Upper lobe of right lung (tissue), 1 donor: ENCODE data around the gene OGFOD1. TPM values are rescaled to one million over a fixed set of nuclear protein-coding genes. Genes with fewer than 3 reads are reported as not detected.

Experiments used
- ATAC-seq: fragments of 200-7000 bp; cut with Tn5 transposase; one replicate; pipeline ENCODE4 v1.9.1; 2020; ENCODE audit warnings: mild to moderate bottlenecking, moderate library complexity
- DNase-seq: peaks from one replicate; pipeline ENCODE4 v3.0.0-alpha.2; 2020
- H3K27ac ChIP-seq: fragments of 200-600 bp; one replicate; pipeline ENCODE4 v1.8.0; 2022
- H3K27me3 ChIP-seq: fragments of 200-600 bp; one replicate; pipeline ENCODE4 v1.8.0; 2022; ENCODE audit warnings: mild to moderate bottlenecking
- H3K36me3 ChIP-seq: fragments of 200-600 bp; one replicate; pipeline ENCODE4 v1.8.0; 2022
- H3K4me1 ChIP-seq: fragments of 200-600 bp; one replicate; pipeline ENCODE4 v1.8.0; 2022
- H3K4me3 ChIP-seq: fragments of 200-600 bp; one replicate; pipeline ENCODE4 v1.8.0; 2022; ENCODE audit warnings: mild to moderate bottlenecking
- H3K9me3 ChIP-seq: fragments of 200-600 bp; one replicate; pipeline ENCODE4 v1.8.0; 2022
- intact Hi-C: fragments of 100-400 bp; cut with DNase I; formaldehyde crosslinking; loops from one replicate; pipeline ENCODE4 v1.11.0; 2022
- total RNA-seq: library from RNA; stranded (reverse); fragmentation: NEBNext Ultra II Directional; extraction: Animal tissue kit (Norgen Biotek cat#: 25700); gene quantifications from one replicate; pipeline ENCODE4 v1.2.1, GENCODE V29; 2021
- TF ChIP-seq, protein P1 (sequence below): fragments of 200-600 bp; IDR thresholded peaks from one replicate; pipeline ENCODE4 v1.8.0; 2022; ENCODE audit warnings: antibody characterized with exemption
- donor health status: DM: no; HTN: yes; CAD: no; lungs with severe emphysema.

The OGFOD1 gene
- total RNA-seq, 1 donor from 2014 or later = 34.4 TPM

DNA sequence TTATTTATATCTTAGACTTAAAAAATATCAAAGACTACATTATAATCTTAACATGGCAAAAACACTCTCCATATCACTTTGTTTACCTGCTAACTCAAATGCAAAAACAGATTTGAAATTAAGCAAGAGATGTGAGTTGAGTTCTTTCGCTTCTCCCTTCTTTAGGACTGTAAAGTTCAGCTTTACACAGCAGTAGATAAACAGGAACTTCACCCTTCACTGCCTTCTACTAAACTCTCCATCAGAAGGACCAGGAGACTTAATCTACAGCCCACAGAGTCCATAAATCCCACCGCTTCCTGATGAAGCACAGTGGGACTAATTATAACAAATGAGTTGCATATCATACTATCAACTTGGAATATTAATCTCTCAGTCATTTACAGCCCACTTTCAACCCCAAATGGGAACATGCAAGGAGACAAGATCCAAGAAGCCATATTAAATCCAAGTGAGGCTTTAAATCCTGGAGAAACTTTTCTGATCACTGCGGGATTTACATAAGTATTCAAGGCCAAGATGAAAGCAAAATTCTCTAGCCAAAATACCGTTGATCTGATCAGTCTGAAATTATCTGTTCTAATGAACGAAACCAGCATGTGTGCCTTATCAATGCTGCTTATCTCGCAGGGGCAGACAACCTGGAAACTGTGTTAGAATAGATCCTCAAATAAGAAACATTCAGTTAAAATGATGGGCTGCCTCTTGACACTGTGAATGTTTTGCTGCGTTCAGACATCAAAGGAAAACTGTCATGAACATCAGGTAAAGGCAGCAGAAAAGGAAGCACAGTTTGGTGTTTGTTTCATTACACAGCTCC, 27.6 kb upstream of the OGFOD1 start:
- H3K4me1 ChIP-seq = peaks cover 19% of the 10 kb centered on the region
- intact Hi-C loops = no loop called here
- DNase-seq (no peak), ATAC-seq (no peak)
- TF ChIP-seq, protein P1, sequence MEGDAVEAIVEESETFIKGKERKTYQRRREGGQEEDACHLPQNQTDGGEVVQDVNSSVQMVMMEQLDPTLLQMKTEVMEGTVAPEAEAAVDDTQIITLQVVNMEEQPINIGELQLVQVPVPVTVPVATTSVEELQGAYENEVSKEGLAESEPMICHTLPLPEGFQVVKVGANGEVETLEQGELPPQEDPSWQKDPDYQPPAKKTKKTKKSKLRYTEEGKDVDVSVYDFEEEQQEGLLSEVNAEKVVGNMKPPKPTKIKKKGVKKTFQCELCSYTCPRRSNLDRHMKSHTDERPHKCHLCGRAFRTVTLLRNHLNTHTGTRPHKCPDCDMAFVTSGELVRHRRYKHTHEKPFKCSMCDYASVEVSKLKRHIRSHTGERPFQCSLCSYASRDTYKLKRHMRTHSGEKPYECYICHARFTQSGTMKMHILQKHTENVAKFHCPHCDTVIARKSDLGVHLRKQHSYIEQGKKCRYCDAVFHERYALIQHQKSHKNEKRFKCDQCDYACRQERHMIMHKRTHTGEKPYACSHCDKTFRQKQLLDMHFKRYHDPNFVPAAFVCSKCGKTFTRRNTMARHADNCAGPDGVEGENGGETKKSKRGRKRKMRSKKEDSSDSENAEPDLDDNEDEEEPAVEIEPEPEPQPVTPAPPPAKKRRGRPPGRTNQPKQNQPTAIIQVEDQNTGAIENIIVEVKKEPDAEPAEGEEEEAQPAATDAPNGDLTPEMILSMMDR = no peak
- no peaks in the 10 kb centered on the region for H3K36me3 ChIP-seq
- H3K27me3 ChIP-seq = no peaks in the 10 kb centered on the region
- peak overlapping the region; percentile 76 for H3K27ac ChIP-seq
- no peaks in the 10 kb centered on the region for H3K9me3 ChIP-seq
- peak overlapping the region; percentile 72 for H3K4me3 ChIP-seq

DNA sequence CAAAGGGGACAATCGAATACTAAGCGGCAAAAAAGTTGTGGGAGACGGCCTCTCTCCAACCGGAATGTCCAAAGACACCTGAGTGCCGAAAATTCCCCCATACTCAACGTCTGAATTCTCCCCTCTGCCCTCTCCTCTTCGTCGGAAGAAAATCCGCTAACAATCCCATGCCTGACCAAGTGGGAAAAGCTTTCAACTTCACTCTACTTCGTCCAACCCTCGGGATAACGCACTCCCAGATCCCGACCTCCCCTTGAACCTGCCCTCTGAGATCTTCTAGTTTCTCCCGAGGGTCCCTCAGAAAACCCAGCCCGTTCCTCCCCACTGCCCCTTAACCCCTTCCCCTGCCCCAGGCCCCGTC, 27.0 kb upstream of the OGFOD1 start:
- Histone ChIP-seq H3K9me3 (no peaks in the 10 kb centered on the region), H3K4me3 (peak overlapping the region; percentile 72), H3K27ac (peak overlapping the region; percentile 76), H3K27me3 (no peaks in the 10 kb centered on the region), H3K4me1 (peaks cover 19% of the 10 kb centered on the region), H3K36me3 (peaks cover under 1% of the 10 kb centered on the region)
- no peak for DNase-seq
- intact Hi-C loops = no loop called here
- TF ChIP-seq, protein P1 = no peak
- ATAC-seq = no peak

DNA sequence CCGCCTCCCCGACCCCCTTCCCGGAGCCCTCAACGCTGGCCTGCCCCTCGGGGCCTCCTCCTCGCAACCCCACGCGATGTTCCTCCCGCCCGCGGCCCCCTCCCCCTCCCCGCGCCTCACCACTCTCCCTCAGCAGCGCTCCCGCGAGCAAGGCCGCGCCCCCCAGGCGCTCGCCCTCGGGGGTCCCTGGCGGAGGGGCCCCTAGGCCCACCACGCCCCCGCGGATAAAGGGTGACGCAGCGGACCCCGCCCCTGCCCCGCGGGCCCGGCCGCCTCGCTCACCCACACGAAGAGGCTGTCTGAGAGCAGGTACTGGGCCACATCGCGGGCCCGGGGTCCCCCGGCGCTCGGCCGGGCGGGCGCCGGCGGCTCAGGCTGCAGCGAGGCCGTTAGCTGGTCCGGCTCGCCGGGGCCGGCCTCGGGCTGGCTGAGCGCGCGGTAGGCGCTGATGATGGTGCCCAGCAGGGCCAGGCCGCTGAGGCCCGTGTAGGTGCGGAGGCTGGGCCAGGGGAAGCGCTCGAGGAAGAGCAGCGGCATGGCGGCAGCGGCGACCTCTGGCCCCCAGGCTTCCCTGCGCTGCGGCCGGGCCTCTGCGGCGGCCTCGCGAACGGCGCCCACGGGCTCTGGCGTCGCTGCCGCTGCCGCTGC, 26.4 kb upstream of the OGFOD1 start:
- Histone ChIP-seq H3K36me3 (peaks cover 4% of the 10 kb centered on the region), H3K4me1 (peaks cover 19% of the 10 kb centered on the region), H3K27me3 (no peaks in the 10 kb centered on the region), H3K4me3 (peak overlapping the region; percentile 72), H3K9me3 (no peaks in the 10 kb centered on the region), H3K27ac (peak overlapping the region; percentile 76)
- TF ChIP-seq, protein P1 = no peak
- ATAC-seq (peak; percentile 60), DNase-seq (peak; percentile 74)
- intact Hi-C loops = no loop called here

DNA sequence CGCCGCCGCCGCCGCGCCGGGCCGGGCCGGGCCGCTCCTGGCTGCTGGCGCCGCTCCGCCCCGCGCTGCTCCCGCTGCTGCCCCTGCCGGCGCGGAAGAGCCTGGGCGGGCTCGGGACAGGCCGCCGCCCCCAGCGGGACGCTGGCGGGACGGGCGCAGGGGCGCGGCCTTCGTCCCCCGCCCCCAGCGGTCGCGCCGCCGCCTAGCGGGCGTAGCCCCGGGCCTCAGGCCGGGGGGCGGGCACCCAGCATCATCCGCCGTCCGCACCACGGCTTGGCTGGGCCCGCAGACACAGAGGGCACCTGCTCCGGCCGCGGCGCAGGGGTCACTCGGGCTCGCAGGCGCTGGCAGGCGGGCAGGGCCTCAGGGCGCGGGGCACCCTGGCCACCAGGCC, 25.9 kb upstream of the OGFOD1 start, which contains the start of gene AMFR:
AMFR (minus strand) TSS at position 107 of the 394 bp plus-strand sequence. CDS start 218 bp downstream, outside the sequence.
- TF ChIP-seq, protein P1 = peak; percentile 31
- Histone ChIP-seq H3K9me3 (no peaks in the 10 kb centered on the region), H3K36me3 (peaks cover 5% of the 10 kb centered on the region), H3K4me1 (peaks cover 19% of the 10 kb centered on the region), H3K27me3 (no peaks in the 10 kb centered on the region), H3K4me3 (peak within 1 kb of the TSS; percentile 72), H3K27ac (peak within 1 kb of the TSS; percentile 76)
- peak; percentile 98 for ATAC-seq
- intact Hi-C loops = no loop called here
- peak; percentile 87 for DNase-seq

DNA sequence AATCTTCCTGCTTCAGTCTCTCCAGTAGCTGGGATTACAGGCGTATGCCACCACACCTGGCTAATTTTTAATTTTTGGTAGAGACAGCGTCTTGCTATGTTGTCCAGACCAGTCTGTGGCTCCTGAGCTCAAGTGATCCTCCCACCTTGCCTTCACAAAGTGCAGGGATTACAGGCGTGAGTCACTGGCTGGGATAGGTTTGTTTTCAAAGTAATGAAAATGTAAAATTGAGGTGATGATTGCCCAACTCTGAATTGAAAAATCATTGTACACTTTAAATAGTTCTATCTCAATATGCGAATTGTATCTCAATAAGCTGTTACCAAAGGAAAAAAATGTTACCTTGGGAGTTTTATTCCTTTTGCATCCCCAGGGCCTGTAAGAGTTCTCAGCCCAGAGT, 24.8 kb upstream of the OGFOD1 start:
- TF ChIP-seq, protein P1 = no peak
- DNase-seq = no peak
- Histone ChIP-seq H3K4me1 (peaks cover 19% of the 10 kb centered on the region), H3K9me3 (no peaks in the 10 kb centered on the region), H3K36me3 (peaks cover 14% of the 10 kb centered on the region), H3K27me3 (no peaks in the 10 kb centered on the region), H3K27ac (peak overlapping the region; percentile 63), H3K4me3 (no peak overlapping the region)
- intact Hi-C loops = no loop called here
- no peak for ATAC-seq
